GM23338 (cell line): Measurements from ENCODE around the gene SAMD10. TPM values are rescaled to one million over a fixed set of nuclear protein-coding genes. Genes with fewer than 3 reads are reported as not detected.

Source experiments
- EZH2 ChIP-seq: fragments of 200-600 bp; sonication (generic); IDR thresholded peaks from one replicate; pipeline ENCODE4 v1.8.0; 2017; ENCODE audit warnings: antibody characterized with exemption, mild to moderate bottlenecking, low read depth; ENCODE audit not compliant: unreplicated experiment
- EZH2phosphoT487 ChIP-seq: fragments of 200-600 bp; sonication (generic); IDR thresholded peaks from one replicate; pipeline ENCODE4 v1.8.1; 2018; ENCODE audit warnings: antibody characterized with exemption; ENCODE audit not compliant: unreplicated experiment
- JUNB ChIP-seq: IDR thresholded peaks from one replicate; pipeline ENCODE4 v1.6.1; 2016; ENCODE audit warnings: antibody characterized with exemption; ENCODE audit not compliant: unreplicated experiment
- NANOG ChIP-seq: IDR thresholded peaks from 2 replicates; pipeline ENCODE4 v1.6.1; 2016; ENCODE audit warnings: antibody characterized with exemption, borderline replicate concordance
- REST ChIP-seq: IDR thresholded peaks from one replicate; pipeline ENCODE4 v1.6.1; 2018; ENCODE audit warnings: antibody characterized with exemption; ENCODE audit not compliant: unreplicated experiment
- ZNF462 ChIP-seq: fragments of 250-450 bp; sonication (Bioruptor Pico); IDR thresholded peaks from 2 replicates; pipeline ENCODE4 v1.5.0; 2020; ENCODE audit warnings: mild to moderate bottlenecking, moderate library complexity
- polyA plus RNA-seq: library from polyadenylated mRNA; unstranded; fragments of >200 nt; fragmentation: Nextera tagmentation; extraction: Ambion mirVana; gene quantifications from 2 replicates; pipeline ENCODE4 v1.2.1, GENCODE V29; 2016
- total RNA-seq: library from RNA; depleted of rRNA; stranded (reverse); fragments of >200 nt; shearing (Covaris generic); gene quantifications from 2 replicates; pipeline ENCODE4 v1.2.3, GENCODE V29; 2014

SAMD10 gene
- total and polyA plus RNA-seq, 2 experiments from 2014 or later = 2.1 to 7.3 TPM

GRCh38 chr20:63937596-63937995 is 41.8 kb downstream of the SAMD10 start (continued):
- TF ChIP-seq ZNF462 (CRISPR knock-in tag) = no peak
- no peak for TF ChIP-seq EZH2
- no peak for TF ChIP-seq JUNB
- no peak for TF ChIP-seq EZH2phosphoT487
- TF ChIP-seq NANOG = no peak
- TF ChIP-seq REST = no peak
